HG03045 (cell line): Measurements from ENCODE around the gene ATL2.
"Not testable (repeated sequence)": the region's sequence is repeated elsewhere in the genome, so short reads cannot be mapped to it uniquely, and the experiment has no call there.

Experiments used
- ATAC-seq: cut with Tn5 transposase; IDR thresholded peaks from one replicate; pipeline ENCODE4 v1.9.1; 2021; ENCODE audit warnings: mild to moderate bottlenecking, moderate library complexity; ENCODE audit not compliant: unreplicated experiment

ATL2 gene

GRCh38 chr2:38394041-38394440 is 17.0 kb upstream of the ATL2 start:
- no peak for ATAC-seq

- ATAC-seq, result no peak
Measured at GRCh38 chr2:38390947-38391346, 13.9 kb upstream of the ATL2 start.

GRCh38 chr2:38387887-38388286 is 10.8 kb upstream of the ATL2 start:
- ATAC-seq, result no peak

GRCh38 chr2:38386821-38387220 is 9.7 kb upstream of the ATL2 start:
- ATAC-seq, result no peak

GRCh38 chr2:38386377-38386776 is 9.3 kb upstream of the ATL2 start:
- no peak for ATAC-seq

GRCh38 chr2:38384338-38384737 is 7.3 kb upstream of the ATL2 start:
- no peak for ATAC-seq

- ATAC-seq, result not testable (repeated sequence)
Measured at GRCh38 chr2:38383741-38384140, 6.7 kb upstream of the ATL2 start.

GRCh38 chr2:38381381-38382143 is 4.5 kb upstream of the ATL2 start:
- ATAC-seq, result no peak

GRCh38 chr2:38380397-38381130 is 3.5 kb upstream of the ATL2 start:
- ATAC-seq, result no peak

- ATAC-seq, result peak; percentile 75
Measured at GRCh38 chr2:38376346-38377049, 575 bp downstream of the ATL2 start.

GRCh38 chr2:38375696-38376345 is 1.3 kb downstream of the ATL2 start:
- ATAC-seq, result no peak

- no peak for ATAC-seq
Measured at GRCh38 chr2:38374984-38375383, 2.1 kb downstream of the ATL2 start.

- ATAC-seq, result no peak
Measured at GRCh38 chr2:38371235-38371634, 5.8 kb downstream of the ATL2 start.

- no peak for ATAC-seq
Measured at GRCh38 chr2:38370664-38371063, 6.4 kb downstream of the ATL2 start.

GRCh38 chr2:38362232-38362631 is 14.8 kb downstream of the ATL2 start:
- no peak for ATAC-seq

GRCh38 chr2:38360177-38360576 is 16.9 kb downstream of the ATL2 start:
- no peak for ATAC-seq

- no peak for ATAC-seq
Measured at GRCh38 chr2:38353402-38353801, 23.7 kb downstream of the ATL2 start.

GRCh38 chr2:38352336-38352735 is 24.7 kb downstream of the ATL2 start:
- no peak for ATAC-seq

- ATAC-seq, result no peak
Measured at GRCh38 chr2:38345323-38346038, 31.6 kb downstream of the ATL2 start.

- no peak for ATAC-seq
Measured at GRCh38 chr2:38344813-38345212, 32.3 kb downstream of the ATL2 start.

- ATAC-seq, result no peak
Measured at GRCh38 chr2:38343212-38343611, 33.9 kb downstream of the ATL2 start.
